ENCODE data around the gene ZNF836.

ZNF836 gene

GRCh38 chr19:52187407-52187806 is 16.0 kb upstream of the ZNF836 start:
- no peak for DNase-seq

GRCh38 chr19:52176574-52176973 is 5.2 kb upstream of the ZNF836 start:
- no peak for DNase-seq

DNA sequence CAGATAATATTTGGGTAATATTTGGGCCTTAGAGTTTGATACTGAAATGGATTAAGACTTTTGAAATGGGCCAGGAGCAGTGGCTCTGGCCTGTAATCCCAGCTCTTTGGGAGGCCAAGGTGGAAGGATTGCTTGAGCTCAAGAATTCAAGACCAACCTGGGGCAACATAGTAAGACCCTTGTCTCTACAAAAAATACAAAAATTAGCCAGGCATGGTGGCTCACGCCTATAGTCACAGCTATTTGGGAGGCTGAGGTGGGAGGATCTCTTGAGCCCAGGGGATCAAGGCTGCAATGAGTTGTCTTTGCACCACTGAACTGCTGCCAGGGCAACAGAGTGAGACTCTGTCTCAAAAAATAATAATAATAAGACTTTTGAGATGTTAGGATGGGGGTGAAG is 926 bp upstream of the ZNF836 start:
- no peak for DNase-seq

DNA sequence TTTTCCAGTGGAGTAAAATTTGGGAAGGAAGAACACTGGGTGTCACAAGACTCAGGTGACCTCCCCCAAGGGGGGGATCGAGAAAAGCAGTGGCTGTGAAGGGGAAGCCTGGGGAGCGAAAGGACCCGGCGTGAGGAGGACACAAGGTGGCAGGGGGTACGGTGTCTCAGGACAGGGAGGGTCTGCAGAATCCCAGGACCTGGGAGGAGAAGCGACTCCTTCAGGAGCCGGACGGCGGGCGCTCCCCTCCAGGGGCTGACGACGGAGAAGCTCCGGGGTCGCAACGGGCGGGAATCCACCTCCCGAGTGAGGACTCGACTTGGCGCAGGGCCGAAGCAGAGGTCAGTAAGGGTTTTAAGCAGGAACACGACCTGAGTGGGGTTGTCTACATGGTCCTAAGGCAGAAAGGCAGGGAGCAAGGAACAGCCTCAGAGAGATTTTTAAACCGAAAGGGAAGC is 529 bp downstream of the ZNF836 start:
- no peak for DNase-seq

GRCh38 chr19:52170304-52170703 is 1.1 kb downstream of the ZNF836 start:
- DNase-seq, result no peak

GRCh38 chr19:52155596-52156359 is 15.6 kb downstream of the ZNF836 start:
- DNase-seq, result no peak

DNA sequence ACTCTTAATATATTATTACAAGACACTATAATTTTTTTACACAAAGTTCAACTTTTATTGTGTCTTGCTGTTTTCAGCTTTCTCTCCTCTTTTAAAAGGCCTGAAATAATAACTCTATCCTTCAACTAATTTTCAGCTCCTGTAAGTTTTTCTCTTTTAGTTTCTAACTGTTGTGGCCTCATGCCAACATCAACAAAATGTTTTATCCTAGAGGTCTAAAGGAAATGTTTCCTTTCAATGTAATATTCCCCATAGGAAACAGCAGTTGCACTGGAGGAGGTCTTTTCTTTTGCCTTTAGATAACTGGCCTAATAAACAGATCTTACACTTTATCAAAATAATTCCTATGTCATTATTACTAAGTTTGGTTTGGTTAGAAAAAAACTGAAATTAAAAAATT is 23.2 kb downstream of the ZNF836 start:
- DNase-seq, result no peak

GRCh38 chr19:52142001-52142595 is 29.3 kb downstream of the ZNF836 start:
- DNase-seq, result no peak

DNA sequence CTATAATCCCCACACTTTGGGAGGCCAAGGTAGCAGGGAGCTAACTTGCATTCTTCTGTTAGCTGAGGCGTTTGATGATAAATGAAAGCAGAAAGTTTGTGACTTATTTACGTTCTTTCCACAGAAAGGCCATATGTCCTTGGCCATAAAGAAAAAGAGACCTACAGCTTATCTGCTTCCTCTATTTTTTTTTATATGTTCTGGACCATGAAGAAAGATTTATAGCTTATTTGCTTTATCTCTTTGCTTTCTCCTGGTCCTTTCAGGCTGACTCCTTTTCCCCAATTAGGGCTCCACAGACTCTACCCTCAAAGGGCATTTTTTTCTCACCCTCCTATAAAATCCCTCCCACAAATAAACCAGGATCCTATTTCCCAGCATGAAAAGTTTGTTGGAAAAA is 30.2 kb downstream of the ZNF836 start:
- no peak for DNase-seq

DNA sequence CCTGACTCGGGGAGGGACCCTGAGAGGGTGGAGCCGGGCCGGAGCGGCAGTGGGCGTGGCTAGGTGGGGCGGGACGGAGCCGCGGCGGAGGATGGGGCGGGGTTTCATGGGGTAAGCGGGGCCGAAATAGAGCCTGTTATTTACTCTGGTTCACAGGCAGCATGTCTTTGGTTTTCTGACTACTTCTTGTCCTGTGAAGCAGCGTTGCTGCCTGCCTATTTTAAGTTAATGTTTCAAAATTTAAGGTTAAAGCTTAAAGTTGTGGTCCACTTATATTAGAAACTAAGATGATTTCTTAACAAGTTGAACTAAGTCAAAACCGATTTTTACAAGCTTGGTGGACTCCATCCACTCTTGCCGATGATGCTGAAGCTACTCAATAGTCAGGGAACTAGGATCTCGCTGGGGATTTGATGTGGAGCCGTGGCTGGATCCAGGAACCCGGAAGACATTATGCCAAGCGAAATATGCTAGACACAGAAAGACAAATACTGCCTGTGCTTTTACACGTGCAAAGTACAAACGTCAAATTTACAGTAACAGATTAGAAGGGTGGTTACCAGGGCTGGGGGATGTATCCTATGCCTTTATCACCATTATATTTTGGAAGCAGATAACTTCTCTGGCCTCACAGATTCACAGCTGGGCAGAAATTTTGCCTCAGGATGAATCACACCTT is 31.2 kb downstream of the ZNF836 start:
- no peak for DNase-seq

GRCh38 chr19:52139252-52140031 is 32.0 kb downstream of the ZNF836 start, which contains the start of gene ZNF616:
Gene ZNF616 (minus strand): TSS chr19:52139938. CDS start chr19:52130512, 9,426 bp downstream.
- DNase-seq, result peak; percentile 97

- no peak for DNase-seq
Measured at GRCh38 chr19:52138983-52139251, 32.5 kb downstream of the ZNF836 start.

- peak; percentile 73 for DNase-seq
Measured at GRCh38 chr19:52138278-52138982, 33.0 kb downstream of the ZNF836 start.

DNA sequence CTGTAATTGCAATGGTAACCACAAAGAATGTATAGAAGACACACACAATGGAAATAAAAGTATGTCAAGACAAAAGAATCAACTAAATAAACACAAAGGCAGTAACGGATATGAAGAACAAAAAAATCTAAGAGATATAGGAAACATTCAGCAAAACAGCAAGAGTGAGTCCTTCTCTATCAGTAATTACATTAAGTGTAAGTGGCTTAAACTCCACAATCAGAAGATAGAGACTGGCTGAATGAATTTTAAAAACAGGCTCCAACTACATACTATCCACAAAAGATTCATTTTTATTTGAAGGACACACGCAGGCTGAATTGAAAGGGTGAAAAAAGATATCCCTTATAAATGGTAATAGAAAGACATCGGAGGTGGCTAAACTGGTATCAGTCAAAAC is 51.1 kb downstream of the ZNF836 start:
- DNase-seq, result no peak

- DNase-seq, result peak; percentile 4
Measured at GRCh38 chr19:52115526-52116053, 55.8 kb downstream of the ZNF836 start.

GRCh38 chr19:52114691-52115090 is 56.7 kb downstream of the ZNF836 start:
- DNase-seq, result no peak

DNA sequence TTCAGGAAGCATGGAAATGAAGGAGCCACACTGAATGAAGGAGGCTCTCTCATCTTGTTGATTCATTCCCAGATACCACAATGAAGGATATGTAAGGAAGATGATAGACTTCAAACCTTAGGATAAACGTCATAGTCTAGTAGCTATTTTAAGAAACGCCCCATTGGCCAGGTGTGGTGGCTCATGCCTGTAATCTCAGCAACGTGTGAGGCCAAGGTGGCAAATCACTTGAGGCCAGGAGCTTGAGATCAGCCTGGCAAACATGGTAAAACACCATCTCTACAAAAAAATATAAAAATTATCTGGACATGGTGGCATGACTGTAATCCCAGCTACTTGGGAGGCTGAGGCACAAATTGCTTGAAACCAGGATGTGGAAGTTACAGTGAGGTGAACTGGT is 58.8 kb downstream of the ZNF836 start:
- DNase-seq, result no peak

DNA sequence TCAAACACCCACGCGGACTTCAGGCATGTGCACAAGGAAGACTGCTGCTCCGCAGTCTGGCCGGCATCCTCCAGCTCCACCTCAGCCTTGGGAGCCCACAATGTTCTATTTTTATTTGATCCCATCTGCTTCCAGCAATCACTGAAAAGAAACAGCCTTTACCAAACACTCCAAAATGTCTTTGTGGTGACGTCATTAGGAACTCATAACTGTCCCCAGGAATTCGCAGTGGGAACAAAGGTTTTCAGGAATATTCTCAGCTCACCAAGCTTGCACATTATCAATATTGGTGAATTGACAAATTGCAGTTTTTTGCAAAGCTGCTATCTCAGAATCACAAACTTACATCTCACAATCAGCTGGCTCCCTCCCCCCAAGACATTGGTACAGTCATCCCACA is 60.6 kb downstream of the ZNF836 start:
- no peak for DNase-seq

Measured in hematopoietic multipotent progenitor cell treated with erythropoietin and hydrocortisone succinate and interleukin-3 and kit ligand, for 4 days (in vitro differentiated cells).